ENCODE data around the gene CCDC69. TPM values are rescaled to one million over a fixed set of nuclear protein-coding genes. Genes with fewer than 3 reads are reported as not detected.

CCDC69 gene
- total and polyA plus RNA-seq, 10 of the 15 experiments (the other 5 are each of a cell fraction or from before 2014, with no cell fraction given) = 13.5 to 106 (median 70.1) TPM

GRCh38 chr5:151262532-151262931, 38.6 kb upstream of the CCDC69 start:
- BruUV-seq (replicated peaks) = no TSS peak
- ChIA-PET SMC1A (ENCODE audit: uncharacterized antibody, unreplicated experiment) (interaction anchor here (1.0 kb wide), 1 partner anchor 8 kb away, joined by 3 read pairs; no protein-coding TSS in a partner anchor), CTCF (interaction anchor here (0.9 to 2.4 kb wide), 3 partner anchors 36 to 461 kb away, joined by 3 to 7 read pairs (median 3); no protein-coding TSS in a partner anchor), POLR2A (interaction anchor here (0.5 to 0.6 kb wide), 2 partner anchors 10 to 506 kb away, joined by 3 read pairs; no protein-coding TSS in a partner anchor), RAD21 (ENCODE audit: unreplicated experiment) (no interaction called here)
- Histone ChIP-seq H4K20me1 (ENCODE audit: control insufficient read depth, insufficient read depth) (no peaks in the 10 kb centered on the region), H3K79me2 (ENCODE audit: control insufficient read depth, insufficient read depth, low read length) (peaks cover 29% of the 10 kb centered on the region), H3K9me3 (replicated peaks; ENCODE audit: control insufficient read depth, insufficient read depth, low read length) (no peaks in the 10 kb centered on the region), H2AFZ (ENCODE audit: control insufficient read depth, low read depth, low read length) (no peak overlapping the region), H3K36me3 (ENCODE audit: control insufficient read depth in 2 of 2, insufficient read depth in 2 of 2, low read length in 1 of 2) (peaks cover 19 to 25% of the 10 kb centered on the region in 2 experiments), H3K9ac (ENCODE audit: control insufficient read depth, insufficient read depth, low read length) (no peak overlapping the region), H3K4me2 (ENCODE audit: control insufficient read depth, insufficient read depth) (no peak overlapping the region; the same call in 1 of the 2 replicates), H3K27ac (ENCODE audit: control insufficient read depth, insufficient read depth) (no peak overlapping the region), H3K4me3 (no peak overlapping the region), H3K27me3 (replicated peaks in 1 of 2; ENCODE audit: control insufficient read depth in 2 of 2, insufficient read depth in 2 of 2, low read length in 1 of 2) (no peaks in the 10 kb centered on the region), H3K4me1 (ENCODE audit: control insufficient read depth, insufficient read depth, low read length) (peaks cover 14% of the 10 kb centered on the region)
- WGBS (ENCODE audit: insufficient coverage, insufficient replicate concordance, low lambda C conversion rate, missing lambda C conversion rate) = 86% methylated on average over 3 of the region's 3 CpGs
- no peak for TF ChIP-seq ATF2 (IDR thresholded peaks at IDR 0.05; ENCODE audit: low read length)
- TF ChIP-seq, protein P1, sequence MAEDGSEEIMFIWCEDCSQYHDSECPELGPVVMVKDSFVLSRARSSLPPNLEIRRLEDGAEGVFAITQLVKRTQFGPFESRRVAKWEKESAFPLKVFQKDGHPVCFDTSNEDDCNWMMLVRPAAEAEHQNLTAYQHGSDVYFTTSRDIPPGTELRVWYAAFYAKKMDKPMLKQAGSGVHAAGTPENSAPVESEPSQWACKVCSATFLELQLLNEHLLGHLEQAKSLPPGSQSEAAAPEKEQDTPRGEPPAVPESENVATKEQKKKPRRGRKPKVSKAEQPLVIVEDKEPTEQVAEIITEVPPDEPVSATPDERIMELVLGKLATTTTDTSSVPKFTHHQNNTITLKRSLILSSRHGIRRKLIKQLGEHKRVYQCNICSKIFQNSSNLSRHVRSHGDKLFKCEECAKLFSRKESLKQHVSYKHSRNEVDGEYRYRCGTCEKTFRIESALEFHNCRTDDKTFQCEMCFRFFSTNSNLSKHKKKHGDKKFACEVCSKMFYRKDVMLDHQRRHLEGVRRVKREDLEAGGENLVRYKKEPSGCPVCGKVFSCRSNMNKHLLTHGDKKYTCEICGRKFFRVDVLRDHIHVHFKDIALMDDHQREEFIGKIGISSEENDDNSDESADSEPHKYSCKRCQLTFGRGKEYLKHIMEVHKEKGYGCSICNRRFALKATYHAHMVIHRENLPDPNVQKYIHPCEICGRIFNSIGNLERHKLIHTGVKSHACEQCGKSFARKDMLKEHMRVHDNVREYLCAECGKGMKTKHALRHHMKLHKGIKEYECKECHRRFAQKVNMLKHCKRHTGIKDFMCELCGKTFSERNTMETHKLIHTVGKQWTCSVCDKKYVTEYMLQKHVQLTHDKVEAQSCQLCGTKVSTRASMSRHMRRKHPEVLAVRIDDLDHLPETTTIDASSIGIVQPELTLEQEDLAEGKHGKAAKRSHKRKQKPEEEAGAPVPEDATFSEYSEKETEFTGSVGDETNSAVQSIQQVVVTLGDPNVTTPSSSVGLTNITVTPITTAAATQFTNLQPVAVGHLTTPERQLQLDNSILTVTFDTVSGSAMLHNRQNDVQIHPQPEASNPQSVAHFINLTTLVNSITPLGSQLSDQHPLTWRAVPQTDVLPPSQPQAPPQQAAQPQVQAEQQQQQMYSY (CRISPR knock-in tag; IDR thresholded peaks at IDR 0.05) = no peak
- no peak for TF ChIP-seq HDAC2 (IDR thresholded peaks at IDR 0.05)
- TF ChIP-seq, protein P2, sequence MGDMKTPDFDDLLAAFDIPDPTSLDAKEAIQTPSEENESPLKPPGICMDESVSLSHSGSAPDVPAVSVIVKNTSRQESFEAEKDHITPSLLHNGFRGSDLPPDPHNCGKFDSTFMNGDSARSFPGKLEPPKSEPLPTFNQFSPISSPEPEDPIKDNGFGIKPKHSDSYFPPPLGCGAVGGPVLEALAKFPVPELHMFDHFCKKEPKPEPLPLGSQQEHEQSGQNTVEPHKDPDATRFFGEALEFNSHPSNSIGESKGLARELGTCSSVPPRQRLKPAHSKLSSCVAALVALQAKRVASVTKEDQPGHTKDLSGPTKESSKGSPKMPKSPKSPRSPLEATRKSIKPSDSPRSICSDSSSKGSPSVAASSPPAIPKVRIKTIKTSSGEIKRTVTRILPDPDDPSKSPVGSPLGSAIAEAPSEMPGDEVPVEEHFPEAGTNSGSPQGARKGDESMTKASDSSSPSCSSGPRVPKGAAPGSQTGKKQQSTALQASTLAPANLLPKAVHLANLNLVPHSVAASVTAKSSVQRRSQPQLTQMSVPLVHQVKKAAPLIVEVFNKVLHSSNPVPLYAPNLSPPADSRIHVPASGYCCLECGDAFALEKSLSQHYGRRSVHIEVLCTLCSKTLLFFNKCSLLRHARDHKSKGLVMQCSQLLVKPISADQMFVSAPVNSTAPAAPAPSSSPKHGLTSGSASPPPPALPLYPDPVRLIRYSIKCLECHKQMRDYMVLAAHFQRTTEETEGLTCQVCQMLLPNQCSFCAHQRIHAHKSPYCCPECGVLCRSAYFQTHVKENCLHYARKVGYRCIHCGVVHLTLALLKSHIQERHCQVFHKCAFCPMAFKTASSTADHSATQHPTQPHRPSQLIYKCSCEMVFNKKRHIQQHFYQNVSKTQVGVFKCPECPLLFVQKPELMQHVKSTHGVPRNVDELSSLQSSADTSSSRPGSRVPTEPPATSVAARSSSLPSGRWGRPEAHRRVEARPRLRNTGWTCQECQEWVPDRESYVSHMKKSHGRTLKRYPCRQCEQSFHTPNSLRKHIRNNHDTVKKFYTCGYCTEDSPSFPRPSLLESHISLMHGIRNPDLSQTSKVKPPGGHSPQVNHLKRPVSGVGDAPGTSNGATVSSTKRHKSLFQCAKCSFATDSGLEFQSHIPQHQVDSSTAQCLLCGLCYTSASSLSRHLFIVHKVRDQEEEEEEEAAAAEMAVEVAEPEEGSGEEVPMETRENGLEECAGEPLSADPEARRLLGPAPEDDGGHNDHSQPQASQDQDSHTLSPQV (IDR thresholded peaks at IDR 0.05) = no peak
- no peak for TF ChIP-seq YBX1 (IDR thresholded peaks at IDR 0.05)
- no peak for TF ChIP-seq SPI1 (IDR thresholded peaks at IDR 0.05; ENCODE audit: borderline replicate concordance, insufficient read depth, low read depth, low read length)
- no peak for TF ChIP-seq TBL1XR1 (IDR thresholded peaks at IDR 0.05; ENCODE audit: low read depth, low read length)
- no peak for TF ChIP-seq TCF7 (IDR thresholded peaks at IDR 0.05; ENCODE audit: borderline replicate concordance)
- TF ChIP-seq NBN (IDR thresholded peaks at IDR 0.05) = no peak
- in situ Hi-C loops (cut with MboI) (no loop called here), intact Hi-C loops (cut with micrococcal nuclease; ENCODE audit: unreplicated experiment) (no loop called here)
- ATAC-seq = no peak
- DNase-seq (ENCODE audit: low read depth, low spot score) = no peak
- FAIRE-seq = no peak

All from GM12878 (cell line).